LNCaP clone FGC (cell line): ENCODE measurements around the gene DOK5.

Experiments used
- DNase-seq: peaks from one replicate; pipeline ENCODE4 v3.0.0-alpha.2; 2011; ENCODE audit warnings: low read depth
- H3K4me3 ChIP-seq: 2 replicates; pipeline ENCODE4 v1.5.1; 2011; ENCODE audit warnings: mild to moderate bottlenecking, low read depth, low read length, control low read depth
- CTCF ChIP-seq: IDR thresholded peaks from 2 replicates; pipeline ENCODE4 v1.5.1; 2012; ENCODE audit warnings: mild to moderate bottlenecking; ENCODE audit not compliant: control insufficient read depth, insufficient read depth; ENCODE audit errors: extremely low read depth

DOK5 gene

GRCh38 chr20:54585217-54585616, 109.8 kb downstream of the DOK5 start:
- no peak for TF ChIP-seq CTCF
- no peak overlapping the region for H3K4me3 ChIP-seq
- no peak for DNase-seq

GRCh38 chr20:54587408-54587807, 112.0 kb downstream of the DOK5 start:
- no peak for DNase-seq
- H3K4me3 ChIP-seq, result no peak overlapping the region
- TF ChIP-seq CTCF, result no peak

DNA sequence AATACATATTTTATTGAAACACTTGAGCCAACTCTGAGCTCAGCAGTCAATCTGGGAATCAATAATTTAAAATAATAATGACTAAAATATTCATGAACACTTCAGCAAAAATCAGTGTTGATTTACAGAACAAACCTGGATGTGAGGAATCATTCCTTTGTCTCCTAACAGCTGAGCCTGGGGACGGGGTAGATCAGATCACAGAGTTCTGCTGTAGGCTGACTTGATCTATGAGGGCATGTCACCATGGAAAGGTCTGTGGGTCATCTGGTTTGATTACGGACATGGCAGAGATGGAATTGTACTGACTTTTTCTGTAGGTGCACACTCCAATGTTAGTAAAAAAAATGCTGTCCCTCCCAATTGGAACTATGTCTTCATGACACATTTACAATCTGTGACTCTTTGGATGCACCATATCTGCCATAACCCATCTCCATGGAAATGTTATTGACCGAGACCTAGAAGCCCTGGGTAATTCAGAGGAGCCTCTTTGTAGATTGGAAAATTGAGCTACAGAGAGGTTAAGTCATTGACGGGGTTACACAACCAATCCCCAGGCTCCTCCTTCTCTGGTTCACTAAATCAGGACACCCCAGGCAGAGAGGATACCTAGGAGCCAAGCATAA, 114.1 kb downstream of the DOK5 start:
- H3K4me3 ChIP-seq, result no peak overlapping the region
- DNase-seq, result no peak
- no peak for TF ChIP-seq CTCF

GRCh38 chr20:54590856-54591255, 115.5 kb downstream of the DOK5 start:
- no peak overlapping the region for H3K4me3 ChIP-seq
- no peak for DNase-seq
- TF ChIP-seq CTCF, result no peak

DNA sequence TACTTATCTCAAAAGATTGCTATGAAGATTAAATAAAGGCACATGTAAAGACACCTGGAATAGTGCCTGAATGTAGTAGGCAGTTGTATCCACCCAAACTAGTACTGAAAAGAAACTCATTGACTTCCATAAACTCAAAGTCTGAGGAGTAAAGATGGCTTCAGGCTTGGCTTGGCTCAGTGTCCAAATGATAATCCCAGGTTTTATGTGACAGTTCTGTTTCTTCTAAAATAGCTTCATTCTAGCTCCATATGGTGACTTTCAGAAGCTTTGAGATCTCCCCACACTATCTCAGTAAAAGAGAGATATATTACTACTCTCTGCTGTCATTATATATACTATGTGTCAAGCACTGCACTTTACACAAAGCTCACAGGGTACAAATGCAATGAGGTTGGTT, 121.3 kb downstream of the DOK5 start:
- DNase-seq, result no peak
- no peak for TF ChIP-seq CTCF

DNA sequence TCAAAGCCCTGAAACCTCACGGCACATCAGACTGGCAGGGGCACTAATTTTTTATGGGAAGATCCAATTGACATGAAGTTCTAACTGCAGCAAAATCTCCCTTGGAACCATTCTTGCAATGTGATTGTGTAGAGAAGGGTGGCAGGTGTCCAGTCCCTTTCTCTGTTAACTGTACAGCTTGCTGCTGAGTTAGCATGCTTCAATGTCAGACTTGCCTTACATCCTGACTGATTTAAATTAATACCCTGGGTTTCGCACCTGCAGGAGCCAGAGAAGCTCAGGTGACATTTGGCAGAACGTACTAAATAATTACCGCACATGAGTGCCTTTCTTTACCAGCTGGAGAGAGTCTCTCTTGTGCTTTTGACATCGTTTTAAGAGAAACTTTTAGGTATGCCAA, 123.0 kb downstream of the DOK5 start:
- DNase-seq, result no peak
- no peak for TF ChIP-seq CTCF
- no peak overlapping the region for H3K4me3 ChIP-seq

More for the DNA sequence above, 121.3 kb downstream of the DOK5 start:
- no peak overlapping the region for H3K4me3 ChIP-seq

- TF ChIP-seq CTCF, result no peak
- no peak for DNase-seq
- no peak overlapping the region for H3K4me3 ChIP-seq
These were observed 125.2 kb downstream of the DOK5 start for GRCh38 chr20:54600634-54601033.
